NCI-H82 treated with DMSO at 0.1 percent for 48 hours (cell line): ENCODE data around the gene ATR.
"Not testable (repeated sequence)": the region's sequence is repeated elsewhere in the genome, so short reads cannot be mapped to it uniquely, and the experiment has no call there.

Experiments
- DNase-seq: peaks from one replicate; lab custom pipeline; 2025; ENCODE audit not compliant: unreplicated experiment; lab: John Stamatoyannopoulos, UW

The ATR gene

DNA sequence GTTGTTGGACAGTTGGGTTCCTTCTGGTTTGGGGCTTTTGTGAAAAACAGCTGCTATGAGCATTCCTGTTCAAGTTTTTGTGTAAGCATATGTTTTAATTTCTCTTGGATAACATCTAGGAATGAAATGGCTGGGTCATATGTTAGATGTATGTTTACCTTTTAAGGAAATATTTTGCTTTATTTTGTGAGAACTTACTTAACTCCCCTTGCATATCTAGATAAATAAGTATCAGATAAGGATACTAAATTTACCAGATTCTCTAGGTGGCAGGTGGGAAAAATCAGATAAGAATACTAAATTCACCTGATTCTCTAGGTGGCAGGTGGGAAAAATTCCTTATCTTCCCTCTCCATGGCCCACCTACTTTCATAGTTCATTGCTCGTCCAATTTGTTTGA, 16.6 kb upstream of the ATR start:
- no peak for DNase-seq

- not testable (repeated sequence) for DNase-seq
These were observed 13.7 kb upstream of the ATR start for GRCh38 chr3:142592268-142592667.

GRCh38 chr3:142588703-142589102, 10.2 kb upstream of the ATR start:
- DNase-seq, result no peak

GRCh38 chr3:142586803-142587406, 8.4 kb upstream of the ATR start:
- peak; percentile 40 for DNase-seq

DNA sequence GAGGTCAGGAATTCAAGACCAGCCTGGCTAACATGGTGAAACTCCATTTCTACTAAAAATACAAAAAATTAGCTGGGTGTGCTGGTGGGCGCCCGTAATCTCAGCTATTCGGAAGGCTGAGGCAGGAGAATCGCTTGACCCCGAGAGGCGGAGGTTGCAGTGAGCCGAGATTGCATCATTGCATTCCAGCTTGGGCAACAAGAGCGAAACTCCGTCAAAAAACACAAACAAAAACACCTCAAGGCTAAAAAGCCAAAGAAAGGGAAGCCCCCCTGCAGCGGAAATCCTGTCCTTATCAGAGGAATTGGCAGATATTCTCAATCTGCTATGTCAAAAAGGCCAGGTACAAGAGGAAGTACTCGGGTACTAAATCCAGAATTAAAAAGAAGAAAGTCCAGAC, 2.5 kb upstream of the ATR start:
- DNase-seq, result not testable (repeated sequence)

DNA sequence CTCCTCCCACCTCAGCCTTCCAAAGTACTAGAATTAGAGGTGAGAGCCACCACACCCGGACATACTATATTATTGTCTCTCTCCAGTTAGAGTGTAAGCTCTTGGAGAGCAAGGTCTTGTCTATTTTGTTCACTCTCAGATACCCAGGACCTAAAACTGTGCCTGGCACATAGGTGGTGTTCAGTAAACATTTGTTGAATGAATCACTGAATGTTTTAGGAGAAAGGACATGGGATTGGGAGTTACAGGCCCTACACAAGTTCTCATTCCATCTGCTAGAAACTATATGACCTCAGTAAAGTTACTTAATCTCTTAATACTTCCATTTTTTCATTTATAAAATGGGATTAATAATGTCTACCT, 1.5 kb upstream of the ATR start:
- no peak for DNase-seq

GRCh38 chr3:142577696-142578328, 721 bp downstream of the ATR start:
- DNase-seq, result no peak

DNA sequence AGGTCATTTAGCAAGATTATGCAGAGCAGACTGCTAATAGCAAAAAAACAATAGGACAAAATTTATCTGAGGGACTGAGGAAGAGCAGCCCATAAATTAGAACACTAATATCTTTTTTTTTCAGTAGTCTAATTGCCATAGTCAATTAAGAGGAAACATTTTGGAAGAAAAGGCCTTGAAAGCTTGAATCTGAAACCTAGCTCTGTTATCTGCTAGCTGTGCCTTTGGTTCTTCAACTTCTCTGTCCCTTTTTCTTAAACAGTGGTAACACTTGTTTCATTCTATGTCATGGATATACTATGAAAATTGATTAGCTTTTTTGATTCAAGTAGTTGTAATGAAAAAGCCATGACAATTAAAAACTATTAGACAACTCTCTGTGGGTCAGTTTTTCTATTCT, 1.7 kb downstream of the ATR start:
- no peak for DNase-seq

GRCh38 chr3:142574665-142575064, 3.9 kb downstream of the ATR start:
- no peak for DNase-seq

GRCh38 chr3:142574223-142574622, 4.3 kb downstream of the ATR start:
- DNase-seq, result not testable (repeated sequence)

DNA sequence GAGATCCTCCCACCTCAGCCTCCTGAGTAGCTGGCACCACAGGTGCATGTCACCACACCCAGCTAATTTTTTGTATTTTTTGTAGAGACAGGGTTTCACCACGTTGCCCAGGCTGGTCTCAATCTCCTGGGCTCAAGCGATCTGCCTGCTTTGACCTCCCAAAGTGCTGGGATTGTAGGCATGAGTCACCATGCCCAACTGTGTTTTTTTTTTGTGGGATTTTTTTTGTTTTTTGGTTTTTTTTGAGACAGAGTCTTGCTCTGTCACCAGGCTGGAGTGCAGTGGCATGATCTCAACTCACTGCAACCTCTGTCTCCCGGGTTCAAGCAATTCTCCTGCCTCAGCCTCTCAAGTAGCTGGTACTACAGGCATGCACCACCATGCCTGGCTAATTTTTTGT, 9.1 kb downstream of the ATR start:
- not testable (repeated sequence) for DNase-seq

DNA sequence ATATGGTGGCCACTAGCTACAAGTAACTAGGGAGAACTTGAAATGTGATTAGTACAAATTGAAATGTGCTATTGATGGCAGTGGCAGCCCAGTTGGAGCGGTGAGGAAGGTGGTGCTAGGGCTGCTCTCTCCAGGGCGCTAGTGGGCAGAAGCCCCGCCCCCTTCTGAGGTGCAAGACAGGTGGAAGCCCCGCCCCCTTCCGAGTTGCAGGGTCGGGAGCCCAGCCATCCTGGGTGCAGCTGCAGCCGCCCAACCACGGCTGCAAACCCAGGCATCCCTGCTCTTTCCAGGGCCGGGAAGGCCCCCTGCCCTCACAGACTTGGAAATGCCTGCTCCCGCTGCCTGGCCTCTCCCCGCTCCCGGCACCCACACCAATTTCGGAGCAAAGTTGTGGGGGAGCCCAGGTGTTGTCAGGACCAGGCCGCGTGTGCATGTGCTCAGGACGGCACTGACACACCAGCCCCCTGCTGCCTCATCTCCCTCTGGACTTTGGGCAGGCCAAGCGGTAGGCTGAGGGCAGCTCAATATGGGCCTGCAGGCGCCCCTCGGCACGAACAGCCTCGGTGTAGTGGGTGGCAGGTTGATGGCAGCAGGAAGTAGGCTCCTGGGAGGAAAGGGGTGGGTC, 10.0 kb downstream of the ATR start:
- no peak for DNase-seq

GRCh38 chr3:142566096-142566495, 12.4 kb downstream of the ATR start:
- no peak for DNase-seq

- no peak for DNase-seq
These were observed 15.0 kb downstream of the ATR start for GRCh38 chr3:142563496-142563997.

GRCh38 chr3:142560118-142560517, 18.4 kb downstream of the ATR start:
- no peak for DNase-seq

DNA sequence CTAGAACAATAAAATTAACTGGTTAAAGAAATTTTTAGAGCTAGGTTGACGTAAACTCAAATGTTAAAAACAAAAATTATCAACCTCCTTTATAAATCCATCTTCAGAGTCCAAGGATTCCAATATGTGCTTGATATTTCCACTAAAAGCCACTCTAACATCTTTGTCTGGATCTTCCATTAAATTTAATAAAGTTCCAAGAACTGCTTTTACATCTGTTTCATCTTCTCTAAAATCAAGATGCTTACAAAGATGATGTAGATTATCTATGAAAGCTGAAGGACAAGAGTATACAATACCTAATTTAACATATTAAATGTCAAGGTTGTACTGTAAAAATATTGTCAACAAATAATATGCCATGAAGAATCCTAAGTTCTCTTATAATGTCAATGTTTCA, 24.8 kb downstream of the ATR start:
- DNase-seq, result no peak

- DNase-seq, result not testable (repeated sequence)
These were observed 26.0 kb downstream of the ATR start for GRCh38 chr3:142552579-142552978.

DNA sequence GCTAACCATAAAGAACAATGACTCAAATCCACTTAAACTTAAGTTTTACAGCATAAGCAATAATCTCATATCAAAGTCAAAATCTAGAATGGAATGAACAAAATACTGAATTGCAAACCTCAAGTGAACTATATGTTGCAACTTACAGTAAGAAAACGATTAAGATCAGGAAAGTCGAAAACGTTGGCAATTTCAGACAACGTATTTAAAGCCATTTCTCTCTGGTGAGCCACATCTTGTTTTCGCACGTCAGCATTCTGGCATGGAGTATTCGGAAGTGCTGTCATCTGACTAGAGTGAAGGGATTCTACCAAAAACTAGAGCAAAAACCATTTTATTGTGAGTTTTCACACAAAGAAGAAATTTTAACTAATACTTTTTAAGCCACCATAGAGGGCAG, 28.5 kb downstream of the ATR start:
- DNase-seq, result no peak

DNA sequence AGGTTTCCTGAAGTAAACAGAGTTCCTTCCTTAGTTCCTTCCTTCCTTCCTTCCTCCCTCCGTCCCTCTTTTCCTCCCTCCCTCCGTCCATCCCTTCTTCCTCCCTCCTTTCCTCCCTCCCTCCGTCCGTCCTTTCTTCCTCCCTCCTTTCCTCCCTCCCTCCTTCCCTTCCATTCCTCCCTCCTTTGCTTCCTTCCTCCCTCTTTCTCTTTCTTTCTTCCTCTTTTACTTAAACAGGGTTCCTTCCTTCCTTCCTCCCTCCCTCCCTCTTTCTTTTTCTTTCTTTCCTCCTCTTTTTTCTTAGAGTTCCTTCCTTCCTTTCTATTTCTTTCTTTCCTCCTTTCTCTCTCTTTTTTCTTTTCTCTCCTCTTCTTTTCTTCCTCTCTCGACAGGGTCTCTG, 35.2 kb downstream of the ATR start:
- DNase-seq, result no peak

GRCh38 chr3:142542054-142542453, 36.5 kb downstream of the ATR start:
- no peak for DNase-seq

- no peak for DNase-seq
These were observed 42.0 kb downstream of the ATR start for GRCh38 chr3:142536519-142536918.

GRCh38 chr3:142534543-142534942, 44.0 kb downstream of the ATR start:
- no peak for DNase-seq

- no peak for DNase-seq
These were observed 48.2 kb downstream of the ATR start for GRCh38 chr3:142530296-142530695.
